MM.1S (cell line): ENCODE measurements around the gene SZT2.

Source experiments
- CTCF ChIP-seq: fragments of 300-600 bp; sonication (generic); IDR thresholded peaks from 2 replicates; pipeline ENCODE4 v1.5.1; 2016; ENCODE audit warnings: antibody characterized with exemption, low read length, mixed read lengths
- EZH2phosphoT487 ChIP-seq: fragments of 300-600 bp; sonication (generic); IDR thresholded peaks from 2 replicates; pipeline ENCODE4 v1.6.1; 2018; ENCODE audit warnings: antibody characterized with exemption, low read length

- TF ChIP-seq EZH2phosphoT487 (no peak), CTCF (no peak)
These were observed 35.3 kb downstream of the SZT2 start for GRCh38 chr1:43425045-43425444.
